ENCODE data around the gene DLK2.

Gene DLK2

DNA sequence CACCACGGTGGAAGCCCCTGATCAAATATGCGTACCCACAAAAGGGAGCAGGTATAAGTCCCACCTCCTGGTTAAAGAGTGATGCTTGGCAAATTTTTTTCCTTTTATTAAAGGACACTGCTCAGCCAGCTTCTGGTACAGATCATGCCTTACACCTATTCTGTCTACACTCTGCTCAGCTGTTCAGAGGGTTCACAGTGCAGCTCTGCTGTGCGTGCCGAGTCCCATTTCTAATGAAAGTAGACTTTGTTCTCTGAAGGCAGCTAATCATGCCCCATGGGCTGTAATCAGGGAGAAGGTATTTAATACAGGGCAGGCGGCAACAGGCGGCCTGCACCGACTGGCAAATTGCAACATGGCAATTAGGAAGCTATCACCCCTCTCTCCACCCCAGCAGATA lies 38.5 kb upstream of the DLK2 start:
- H3K4me3 ChIP-seq (ENCODE audit: control insufficient read depth, low read depth, low read length): no peak overlapping the region
- no peak for TF ChIP-seq CTCF (IDR thresholded peaks at IDR 0.05; ENCODE audit: control insufficient read depth, insufficient read depth, low read depth, low read length, missing control alignments)
- no peak for DNase-seq (ENCODE audit: low read depth)

- no peak for TF ChIP-seq CTCF (IDR thresholded peaks at IDR 0.05; ENCODE audit: control insufficient read depth, insufficient read depth, low read depth, low read length, missing control alignments)
- H3K4me3 ChIP-seq (ENCODE audit: control insufficient read depth, low read depth, low read length): no peak overlapping the region
- no peak for DNase-seq (ENCODE audit: low read depth)
Measured at GRCh38 chr6:43493230-43493629, 37.9 kb upstream of the DLK2 start.

DNA sequence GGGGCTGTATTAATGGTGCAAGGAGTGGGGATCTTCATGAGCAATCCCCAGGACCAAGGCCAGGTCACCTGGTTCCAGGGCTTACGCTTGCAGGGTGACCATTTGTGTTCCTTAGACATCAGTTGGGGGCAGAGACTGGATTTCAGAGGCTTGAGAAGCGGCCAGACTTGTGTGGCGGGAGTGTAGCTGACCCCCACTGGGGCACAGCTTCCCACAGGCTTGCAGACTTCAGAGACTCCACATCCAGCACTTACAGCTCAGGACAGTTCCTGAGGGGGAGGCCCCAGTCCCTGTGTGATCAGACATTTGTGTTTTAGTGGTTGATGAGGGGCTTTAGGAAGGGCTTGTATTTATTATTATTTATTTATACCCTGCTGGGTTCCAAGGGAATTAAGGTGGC lies 37.3 kb upstream of the DLK2 start:
- TF ChIP-seq CTCF (IDR thresholded peaks at IDR 0.05; ENCODE audit: control insufficient read depth, insufficient read depth, low read depth, low read length, missing control alignments): no peak
- peak overlapping the region; percentile 10; the same call in 1 of the 2 replicates for H3K4me3 ChIP-seq (ENCODE audit: control insufficient read depth, low read depth, low read length)
- DNase-seq (ENCODE audit: low read depth): no peak

- no peak for DNase-seq (ENCODE audit: low read depth)
- no peak for TF ChIP-seq CTCF (IDR thresholded peaks at IDR 0.05; ENCODE audit: control insufficient read depth, insufficient read depth, low read depth, low read length, missing control alignments)
- H3K4me3 ChIP-seq (ENCODE audit: control insufficient read depth, low read depth, low read length): peak overlapping the region; percentile 10; the same call in 1 of the 2 replicates
Measured at GRCh38 chr6:43491750-43492661, 36.7 kb upstream of the DLK2 start.

DNA sequence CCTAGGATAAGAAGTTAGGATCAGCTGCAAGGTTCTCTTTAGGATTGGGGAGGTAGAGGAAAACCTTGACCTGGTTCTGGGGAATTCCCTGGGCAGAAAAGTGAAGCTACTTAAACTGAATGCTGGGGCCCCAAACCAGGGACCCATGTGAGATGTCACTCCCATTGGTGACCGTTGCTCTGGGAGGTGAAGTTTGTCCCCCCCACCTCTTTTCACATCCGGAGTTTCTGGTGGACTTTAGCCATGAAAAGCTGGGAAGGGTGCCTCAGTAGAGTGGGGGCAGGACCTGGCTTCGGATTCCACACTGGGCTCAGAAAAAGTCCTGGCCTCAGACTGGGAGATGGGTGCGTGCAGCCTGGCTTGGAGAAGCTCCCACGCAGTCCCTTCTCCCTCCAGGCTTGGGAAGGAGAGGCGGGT lies 35.2 kb upstream of the DLK2 start:
- no peak overlapping the region for H3K4me3 ChIP-seq (ENCODE audit: control insufficient read depth, low read depth, low read length)
- no peak for DNase-seq (ENCODE audit: low read depth)
- no peak for TF ChIP-seq CTCF (IDR thresholded peaks at IDR 0.05; ENCODE audit: control insufficient read depth, insufficient read depth, low read depth, low read length, missing control alignments)

DNA sequence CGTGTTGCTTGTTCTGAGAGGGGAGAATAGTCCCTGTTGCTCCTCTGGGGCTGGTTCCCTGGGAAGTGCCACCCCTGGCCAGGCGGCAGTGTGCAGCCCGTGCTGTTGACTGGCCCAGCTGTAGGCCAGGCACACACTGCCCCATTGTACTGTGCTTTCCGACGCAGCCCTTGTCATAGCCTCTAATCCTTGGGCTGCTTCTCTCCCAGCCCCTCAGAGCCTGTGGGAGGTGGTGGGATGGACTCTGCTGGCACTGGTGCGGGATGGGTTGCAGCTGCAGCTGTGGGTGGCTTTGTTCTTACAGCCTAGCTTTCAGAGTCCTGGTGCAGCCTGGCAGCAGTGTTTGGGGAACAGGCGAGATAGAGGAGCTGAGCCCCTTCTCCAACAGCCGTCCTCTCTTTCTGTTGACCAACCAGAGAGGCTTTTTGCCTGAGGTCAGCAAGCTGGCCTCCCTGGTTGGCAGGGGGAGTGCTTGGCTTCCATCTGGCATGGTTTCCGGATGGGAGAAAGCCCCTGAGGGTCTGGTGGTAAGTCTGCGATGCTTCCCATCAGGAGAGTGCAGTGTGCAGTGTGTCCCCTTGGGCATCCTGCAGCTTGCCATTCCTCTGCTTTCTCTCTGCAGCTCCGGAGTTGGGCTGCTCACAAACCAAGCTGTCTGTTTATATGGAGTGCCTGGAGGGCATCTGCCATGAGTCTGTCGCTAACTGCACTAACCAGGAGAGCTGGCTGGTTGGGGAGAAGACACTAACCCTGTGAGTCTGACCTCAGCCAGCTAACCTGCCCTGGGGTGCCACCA lies 34.1 kb upstream of the DLK2 start:
- TF ChIP-seq CTCF (IDR thresholded peaks at IDR 0.05; ENCODE audit: control insufficient read depth, insufficient read depth, low read depth, low read length, missing control alignments): no peak
- DNase-seq (ENCODE audit: low read depth): no peak
- H3K4me3 ChIP-seq (ENCODE audit: control insufficient read depth, low read depth, low read length): no peak overlapping the region
